Measurements from ENCODE around the gene GNAO1.

Gene GNAO1

GRCh38 chr16:56272583-56272894 lies 81.2 kb downstream of the GNAO1 start:
- H3K27me3 ChIP-seq (ENCODE audit: insufficient read depth, poor library complexity, severe bottlenecking) = peaks cover 3% of the 10 kb centered on the region
- no peak for DNase-seq (ENCODE audit: low read depth in 1 of 2, low spot score in 1 of 2)
- TF ChIP-seq SPI1 (IDR thresholded peaks at IDR 0.05; ENCODE audit: borderline replicate concordance, low read depth) (no peak), POLR2AphosphoS5 (IDR thresholded peaks at IDR 0.05; ENCODE audit: low read depth) (no peak), CTCF (IDR thresholded peaks at IDR 0.05; ENCODE audit: insufficient read depth, low read length) (no peak), GABPA (IDR thresholded peaks at IDR 0.05; ENCODE audit: low read depth) (no peak)
- TF ChIP-seq, protein P1, sequence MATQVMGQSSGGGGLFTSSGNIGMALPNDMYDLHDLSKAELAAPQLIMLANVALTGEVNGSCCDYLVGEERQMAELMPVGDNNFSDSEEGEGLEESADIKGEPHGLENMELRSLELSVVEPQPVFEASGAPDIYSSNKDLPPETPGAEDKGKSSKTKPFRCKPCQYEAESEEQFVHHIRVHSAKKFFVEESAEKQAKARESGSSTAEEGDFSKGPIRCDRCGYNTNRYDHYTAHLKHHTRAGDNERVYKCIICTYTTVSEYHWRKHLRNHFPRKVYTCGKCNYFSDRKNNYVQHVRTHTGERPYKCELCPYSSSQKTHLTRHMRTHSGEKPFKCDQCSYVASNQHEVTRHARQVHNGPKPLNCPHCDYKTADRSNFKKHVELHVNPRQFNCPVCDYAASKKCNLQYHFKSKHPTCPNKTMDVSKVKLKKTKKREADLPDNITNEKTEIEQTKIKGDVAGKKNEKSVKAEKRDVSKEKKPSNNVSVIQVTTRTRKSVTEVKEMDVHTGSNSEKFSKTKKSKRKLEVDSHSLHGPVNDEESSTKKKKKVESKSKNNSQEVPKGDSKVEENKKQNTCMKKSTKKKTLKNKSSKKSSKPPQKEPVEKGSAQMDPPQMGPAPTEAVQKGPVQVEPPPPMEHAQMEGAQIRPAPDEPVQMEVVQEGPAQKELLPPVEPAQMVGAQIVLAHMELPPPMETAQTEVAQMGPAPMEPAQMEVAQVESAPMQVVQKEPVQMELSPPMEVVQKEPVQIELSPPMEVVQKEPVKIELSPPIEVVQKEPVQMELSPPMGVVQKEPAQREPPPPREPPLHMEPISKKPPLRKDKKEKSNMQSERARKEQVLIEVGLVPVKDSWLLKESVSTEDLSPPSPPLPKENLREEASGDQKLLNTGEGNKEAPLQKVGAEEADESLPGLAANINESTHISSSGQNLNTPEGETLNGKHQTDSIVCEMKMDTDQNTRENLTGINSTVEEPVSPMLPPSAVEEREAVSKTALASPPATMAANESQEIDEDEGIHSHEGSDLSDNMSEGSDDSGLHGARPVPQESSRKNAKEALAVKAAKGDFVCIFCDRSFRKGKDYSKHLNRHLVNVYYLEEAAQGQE (IDR thresholded peaks at IDR 0.05; ENCODE audit: insufficient replicate concordance, low read depth) = no peak

DNA sequence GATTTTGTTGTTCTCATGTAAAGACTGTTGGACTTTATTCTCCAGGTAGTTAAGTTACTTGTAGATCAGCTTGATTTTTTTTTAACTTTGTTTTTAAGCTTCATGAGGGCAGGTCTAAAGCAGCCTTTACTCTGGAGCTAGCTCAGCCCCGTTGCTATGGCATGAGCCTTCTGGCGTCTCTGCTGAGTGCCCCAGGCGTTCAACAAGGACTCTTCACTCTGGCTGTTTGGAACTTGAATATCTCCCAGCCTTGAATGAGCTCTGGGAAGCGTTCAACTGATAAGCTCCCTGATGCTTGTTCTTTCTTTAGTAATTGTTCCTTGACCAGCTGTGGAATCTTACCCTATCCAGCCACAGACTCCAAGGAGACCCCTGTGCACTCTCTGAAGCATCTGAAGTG lies 82.3 kb downstream of the GNAO1 start:
- H3K27me3 ChIP-seq (ENCODE audit: insufficient read depth, poor library complexity, severe bottlenecking) = peaks cover 3% of the 10 kb centered on the region
- TF ChIP-seq GABPA (IDR thresholded peaks at IDR 0.05; ENCODE audit: low read depth) (no peak), POLR2AphosphoS5 (IDR thresholded peaks at IDR 0.05; ENCODE audit: low read depth) (no peak), SPI1 (IDR thresholded peaks at IDR 0.05; ENCODE audit: borderline replicate concordance, low read depth) (no peak), CTCF (IDR thresholded peaks at IDR 0.05; ENCODE audit: insufficient read depth, low read length) (no peak)
- TF ChIP-seq, protein P1 (IDR thresholded peaks at IDR 0.05; ENCODE audit: insufficient replicate concordance, low read depth) = no peak
- H3K27ac ChIP-seq (replicated peaks) = no peak overlapping the region
- no peak for DNase-seq (ENCODE audit: low read depth in 1 of 2, low spot score in 1 of 2)
- no peak overlapping the region for H3K4me3 ChIP-seq (replicated peaks; ENCODE audit: insufficient read depth, low read length)

More at GRCh38 chr16:56272583-56272894, 81.2 kb downstream of the GNAO1 start:
- H3K4me3 ChIP-seq (replicated peaks; ENCODE audit: insufficient read depth, low read length) = no peak overlapping the region
- no peak overlapping the region for H3K27ac ChIP-seq (replicated peaks)

GRCh38 chr16:56274369-56274768 lies 83.1 kb downstream of the GNAO1 start:
- Histone ChIP-seq H3K4me3 (replicated peaks; ENCODE audit: insufficient read depth, low read length) (no peak overlapping the region), H3K27me3 (ENCODE audit: insufficient read depth, poor library complexity, severe bottlenecking) (peaks cover 3% of the 10 kb centered on the region), H3K27ac (replicated peaks) (no peak overlapping the region)
- TF ChIP-seq POLR2AphosphoS5 (IDR thresholded peaks at IDR 0.05; ENCODE audit: low read depth) (no peak), CTCF (IDR thresholded peaks at IDR 0.05; ENCODE audit: insufficient read depth, low read length) (no peak)
- TF ChIP-seq, protein P1 (IDR thresholded peaks at IDR 0.05; ENCODE audit: insufficient replicate concordance, low read depth) = no peak
- no peak for DNase-seq (ENCODE audit: low read depth in 1 of 2, low spot score in 1 of 2)
